ENCODE data around the gene CDYL.
"Not testable (repeated sequence)": the region's sequence is repeated elsewhere in the genome, so short reads cannot be mapped to it uniquely, and the experiment has no call there.

The CDYL gene

GRCh38 chr6:4848382-4849068 is 72.3 kb downstream of the CDYL start:
- no peak for DNase-seq

DNA sequence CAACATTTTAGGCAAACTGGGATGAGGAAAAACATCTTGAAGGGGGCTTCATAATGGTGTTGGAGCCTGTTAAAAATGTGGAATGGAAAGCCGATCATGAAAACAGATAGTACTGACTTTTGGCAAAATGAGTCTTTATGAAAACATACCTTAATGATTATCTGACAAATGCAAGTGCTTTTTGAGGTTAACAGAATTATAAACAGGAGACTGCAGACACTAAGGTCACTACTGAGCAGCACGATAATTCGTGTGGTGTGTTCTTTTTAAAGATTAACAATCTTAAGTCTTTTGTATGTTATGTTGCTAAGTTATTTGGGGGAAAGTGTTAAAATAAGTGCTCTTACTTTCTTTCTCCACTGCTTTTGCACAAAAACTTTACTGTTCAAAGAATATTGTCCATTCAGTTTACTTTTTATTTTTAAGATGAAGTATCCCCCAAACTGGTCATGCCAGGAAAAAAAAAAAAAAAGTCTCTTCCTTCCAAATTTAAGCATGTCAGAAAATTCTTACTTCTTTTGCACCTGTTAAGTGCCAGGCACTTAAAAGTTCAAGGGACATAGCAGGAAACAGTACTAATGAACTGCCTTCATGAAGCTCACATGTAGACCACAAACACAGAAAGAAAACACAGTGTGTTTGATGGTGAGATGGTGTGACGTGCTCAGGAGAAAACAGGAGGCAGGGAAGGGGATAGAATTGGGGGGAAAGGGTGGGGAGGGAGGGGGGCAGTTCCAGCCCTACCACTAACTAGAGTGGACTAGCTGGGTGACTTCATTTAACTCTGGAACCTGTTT is 73.2 kb downstream of the CDYL start:
- DNase-seq: no peak

GRCh38 chr6:4851035-4851434 is 74.8 kb downstream of the CDYL start:
- no peak for DNase-seq

DNA sequence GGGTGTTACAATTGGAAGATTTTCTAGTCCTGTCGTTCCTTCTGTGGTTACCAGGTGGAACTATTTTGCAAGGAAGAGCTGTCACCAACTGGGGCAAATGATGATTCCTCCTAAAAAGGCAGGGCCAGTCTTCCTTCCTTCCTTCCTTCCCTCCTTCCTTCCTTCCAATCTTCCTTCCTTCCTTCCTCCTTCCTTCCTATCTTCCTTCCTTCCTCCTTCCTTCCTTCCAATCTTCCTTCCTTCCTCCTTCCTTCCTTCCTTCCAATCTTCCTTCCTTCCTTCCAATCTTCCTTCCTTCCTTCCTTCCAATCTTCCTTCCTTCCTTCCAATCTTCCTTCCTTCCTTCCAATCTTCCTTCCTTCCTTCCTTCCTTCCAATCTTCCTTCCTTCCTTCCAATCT is 76.0 kb downstream of the CDYL start:
- DNase-seq: not testable (repeated sequence)

GRCh38 chr6:4852938-4853337 is 76.7 kb downstream of the CDYL start:
- DNase-seq: no peak

- no peak for DNase-seq
Measured at GRCh38 chr6:4853349-4853748, 77.1 kb downstream of the CDYL start.

DNA sequence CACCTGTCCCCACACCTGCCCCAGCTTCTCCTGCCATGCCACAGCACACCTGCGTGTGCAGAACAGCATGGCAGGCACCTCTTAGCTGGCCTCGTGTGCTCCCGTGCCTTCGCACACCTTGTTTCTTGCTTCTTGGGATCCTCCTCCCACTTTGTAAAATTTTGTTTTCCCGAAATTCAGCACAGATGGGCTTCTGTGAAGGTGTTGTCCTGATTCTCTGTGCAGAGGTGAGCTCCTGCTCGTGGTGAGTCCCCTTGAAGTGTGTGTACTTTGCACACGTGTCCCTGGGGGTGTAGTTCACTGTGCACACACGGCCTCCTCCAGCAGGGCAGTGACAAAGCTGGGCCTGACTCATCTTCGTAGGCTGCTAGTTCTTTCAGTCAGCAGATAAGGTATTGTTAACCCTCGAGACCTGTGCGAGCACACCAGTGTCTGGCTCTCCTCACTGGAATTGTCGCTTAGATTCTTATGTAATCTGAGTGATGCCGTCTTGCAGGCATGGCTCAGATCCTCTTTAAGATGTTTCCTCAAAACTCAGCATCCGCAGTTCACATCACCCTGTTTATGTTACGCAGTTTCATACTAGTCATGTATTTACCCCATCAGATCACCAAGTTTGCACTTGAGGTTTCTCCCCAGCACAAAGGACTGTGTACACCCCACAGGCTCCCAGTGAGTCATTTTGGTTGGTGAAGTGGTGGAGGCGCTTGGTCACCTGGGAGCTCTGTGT is 77.7 kb downstream of the CDYL start:
- DNase-seq: no peak

DNA sequence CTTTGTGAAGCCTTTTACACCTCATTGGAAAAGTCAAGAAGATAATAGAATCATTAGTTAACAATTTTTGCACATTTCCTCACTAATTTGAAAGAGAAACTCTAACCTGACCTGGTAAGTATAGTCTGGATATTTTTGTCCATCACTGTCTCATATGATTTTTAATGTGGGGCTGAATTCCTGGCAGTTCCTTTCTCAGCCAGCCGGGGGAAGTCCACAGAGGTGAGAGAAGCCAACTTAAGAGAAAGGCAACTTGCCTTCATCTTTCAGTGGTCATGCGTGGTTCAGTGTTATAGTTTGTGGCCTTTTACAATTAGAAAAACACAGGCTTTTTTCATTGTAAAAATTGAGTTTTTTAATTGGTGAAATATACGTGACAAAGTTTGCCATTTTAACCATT is 80.6 kb downstream of the CDYL start:
- no peak for DNase-seq

DNA sequence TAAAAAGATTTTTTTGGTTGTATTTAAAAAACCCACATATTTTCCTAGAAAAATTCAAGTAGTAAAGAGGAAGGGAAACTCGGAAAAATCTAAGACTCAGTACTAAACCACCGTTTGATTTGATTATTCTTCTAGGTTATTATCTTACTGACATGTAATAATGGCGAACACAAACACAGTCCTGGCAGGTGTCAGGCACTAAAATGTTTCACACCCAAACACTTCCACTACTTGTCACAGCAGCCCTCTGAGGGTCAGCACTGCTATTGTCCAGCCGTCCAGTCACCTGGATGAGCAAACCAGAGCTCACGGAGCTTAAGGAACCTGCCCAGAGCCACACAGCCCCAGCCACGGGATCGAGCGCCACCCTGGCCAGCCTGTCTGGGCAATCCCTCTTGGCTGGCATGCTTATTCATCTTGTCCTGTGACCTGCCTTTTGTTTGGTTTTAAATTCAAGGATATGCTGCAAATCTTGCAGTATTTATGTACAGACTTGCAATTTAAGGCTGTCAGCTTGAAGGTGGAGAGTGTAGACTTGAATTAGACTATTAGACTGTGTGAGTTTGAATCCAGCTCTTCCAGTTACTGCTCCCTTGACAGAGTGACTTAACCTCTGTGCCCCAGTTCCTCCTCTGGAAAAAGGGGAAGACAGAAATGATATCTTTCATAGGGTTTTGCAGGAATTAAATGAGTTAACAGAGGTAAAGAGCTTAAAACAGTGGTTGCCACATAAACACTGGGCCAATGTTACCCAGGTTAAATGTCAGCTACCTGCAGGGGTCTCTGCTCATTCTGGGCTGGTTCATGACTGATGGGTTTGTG is 82.2 kb downstream of the CDYL start:
- no peak for DNase-seq

GRCh38 chr6:4860387-4860786 is 84.2 kb downstream of the CDYL start:
- no peak for DNase-seq

DNA sequence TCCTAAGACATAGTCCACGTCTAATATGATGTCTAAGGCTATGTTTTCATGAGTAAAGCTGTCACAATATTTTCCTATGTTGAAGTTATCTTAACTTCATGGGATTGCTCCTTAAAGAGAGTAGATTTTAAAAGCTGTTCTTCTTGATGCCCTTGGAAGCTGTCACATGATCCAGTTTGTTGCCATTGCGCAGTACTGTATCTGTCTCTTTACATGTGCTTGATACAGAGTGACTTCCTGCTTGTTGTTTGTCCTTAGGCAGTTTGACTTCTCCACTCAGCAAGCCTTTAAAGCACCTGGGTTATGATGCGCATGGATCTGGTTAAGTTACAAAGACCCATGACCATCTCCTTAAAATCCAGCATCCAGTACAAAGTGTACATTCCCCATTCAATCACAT is 85.4 kb downstream of the CDYL start:
- DNase-seq: no peak

- DNase-seq: no peak
Measured at GRCh38 chr6:4864519-4864918, 88.3 kb downstream of the CDYL start.

DNA sequence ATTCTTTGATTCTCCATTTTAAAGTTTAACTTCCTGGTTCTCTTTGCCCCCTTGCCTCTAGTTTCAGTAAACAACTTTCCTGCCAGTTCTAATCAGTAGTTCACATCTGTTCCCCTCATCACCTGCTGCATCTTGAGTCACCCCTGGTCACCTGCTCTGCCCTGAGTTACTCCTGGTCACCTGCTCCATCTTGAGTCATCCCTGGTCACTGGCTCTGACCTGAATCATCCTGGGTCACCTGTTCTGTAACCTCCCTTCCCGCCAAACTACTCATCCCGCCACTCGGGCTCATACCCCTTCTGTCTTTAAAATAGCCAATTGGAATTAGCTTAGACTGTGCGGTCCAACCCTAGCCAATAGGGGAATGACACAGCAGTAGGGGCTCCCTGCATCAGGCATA is 88.8 kb downstream of the CDYL start:
- not testable (repeated sequence) for DNase-seq

DNA sequence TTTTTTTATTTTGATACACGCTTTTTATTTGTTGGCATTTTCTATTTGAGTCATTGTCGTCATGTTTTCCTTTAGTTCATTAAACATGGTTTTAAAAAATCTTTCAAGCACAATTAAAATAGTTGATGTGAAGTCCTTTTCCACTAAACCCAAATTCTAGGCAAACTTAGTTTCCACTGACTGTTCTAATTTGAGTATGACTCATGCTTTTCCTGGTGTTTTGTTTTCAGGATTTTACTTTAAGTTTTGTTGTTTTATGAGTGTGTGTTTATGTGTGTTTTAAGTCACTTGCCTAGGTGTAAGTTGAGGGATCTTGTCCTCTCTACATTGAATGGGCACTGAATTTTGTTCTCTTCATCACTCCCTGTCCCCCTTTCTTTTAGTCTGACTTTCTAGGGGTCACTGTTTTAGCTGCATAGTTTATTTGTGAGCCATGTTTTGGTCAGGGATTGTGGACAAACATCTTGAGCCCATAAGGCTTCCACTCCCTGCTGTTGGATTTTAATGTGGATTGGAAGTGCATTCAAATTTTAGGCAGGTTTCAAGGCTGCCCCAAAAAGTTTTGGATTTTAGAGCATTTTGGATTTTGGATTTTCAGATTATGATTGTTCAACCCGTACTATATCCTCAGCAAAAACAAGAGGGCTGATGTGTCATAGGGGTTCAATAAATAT is 94.8 kb downstream of the CDYL start:
- no peak for DNase-seq

DNA sequence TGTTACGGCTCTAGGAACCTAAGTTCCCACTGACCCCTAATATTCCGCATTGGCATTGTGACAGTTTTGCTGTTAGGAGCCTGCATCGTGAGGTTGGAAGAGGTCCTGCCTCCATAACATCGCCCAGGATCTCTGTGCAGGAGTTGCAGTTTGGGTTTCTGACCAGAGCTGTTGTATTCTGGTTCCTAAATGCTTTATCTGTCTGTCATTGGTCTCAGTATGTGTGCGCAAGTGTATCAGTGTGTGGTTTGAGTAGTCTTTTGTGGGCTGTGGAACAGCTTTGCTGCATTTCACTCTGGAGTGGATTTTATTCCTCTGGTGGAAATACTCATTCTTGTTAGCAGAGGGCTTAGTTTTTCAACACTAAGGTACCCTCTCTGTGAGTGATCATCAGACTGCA is 95.6 kb downstream of the CDYL start:
- no peak for DNase-seq

DNA sequence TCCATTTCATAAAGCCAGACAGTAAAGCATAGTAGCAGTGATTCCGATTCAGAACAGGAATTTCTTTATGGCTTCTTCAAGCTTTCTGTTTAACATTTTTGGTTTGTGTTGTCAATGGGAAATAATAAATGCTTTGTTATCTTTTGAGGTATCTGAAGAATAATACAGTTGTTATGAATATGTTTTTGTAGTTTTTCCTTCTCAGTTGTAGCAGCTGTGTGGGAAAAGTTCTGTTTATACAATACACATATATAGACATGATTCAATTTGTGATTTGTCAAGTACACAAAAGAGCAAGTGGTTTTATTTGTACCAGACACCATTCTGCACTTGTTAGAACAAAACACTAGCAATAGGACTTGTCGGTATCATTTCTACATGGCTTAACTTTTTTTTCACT is 96.6 kb downstream of the CDYL start:
- no peak for DNase-seq

DNA sequence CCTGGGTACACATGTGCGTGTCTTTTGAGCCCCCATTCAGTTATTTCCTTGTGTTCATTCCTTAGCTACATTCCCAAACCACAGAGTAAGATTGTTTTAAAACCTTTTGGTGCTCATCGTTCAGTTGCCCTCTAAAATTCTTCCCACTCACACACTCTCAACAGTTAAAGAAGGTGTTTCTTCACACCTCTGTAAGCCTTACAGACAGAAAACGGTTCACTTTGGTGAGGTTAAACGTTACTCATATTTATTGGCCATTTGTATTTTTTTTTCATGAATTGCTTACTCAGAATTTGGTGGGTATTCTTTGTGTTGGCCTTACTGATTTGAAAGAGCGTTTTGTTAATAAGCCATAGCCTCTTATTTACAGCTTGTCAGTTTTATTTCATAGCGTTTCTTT is 97.7 kb downstream of the CDYL start:
- DNase-seq: no peak

- no peak for DNase-seq
Measured at GRCh38 chr6:4879741-4880275, 103.6 kb downstream of the CDYL start.

DNA sequence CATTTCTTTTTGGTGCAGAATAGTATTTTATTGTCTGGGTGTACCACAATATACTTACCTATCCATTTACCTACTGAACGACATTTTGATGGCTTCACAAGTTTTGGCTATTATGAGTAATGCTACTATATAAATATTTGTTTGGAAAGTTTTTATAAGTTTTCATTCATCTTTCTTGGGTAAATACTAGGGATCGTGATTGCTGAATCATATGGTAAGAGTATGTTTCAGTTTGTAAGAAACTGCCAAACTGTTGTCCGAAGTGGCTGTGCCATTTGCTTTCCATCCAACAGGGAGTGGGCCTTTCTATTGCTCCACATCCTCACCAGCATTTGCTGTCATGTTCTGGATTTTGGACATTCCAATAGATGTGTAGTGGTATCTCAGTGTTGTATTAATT is 104.2 kb downstream of the CDYL start:
- DNase-seq: no peak

DNA sequence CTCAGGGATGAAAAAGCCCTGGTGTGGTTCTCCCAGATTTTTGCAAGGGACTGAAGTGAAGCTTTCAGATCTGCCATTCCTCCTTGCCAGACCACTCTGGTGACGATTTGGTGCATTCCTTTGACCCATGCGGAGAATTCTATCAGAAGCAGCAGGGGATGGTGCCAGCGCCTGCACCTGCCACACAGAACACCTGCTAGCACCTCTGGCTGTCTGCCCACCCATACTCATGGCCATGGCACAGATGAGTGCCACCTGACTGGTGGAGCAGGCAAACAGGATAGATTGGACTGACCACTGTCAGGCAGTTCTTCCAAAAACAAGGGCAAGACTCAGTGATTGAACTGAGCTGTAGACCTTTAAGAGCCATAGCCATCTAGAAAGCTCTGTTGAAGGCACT is 107.1 kb downstream of the CDYL start:
- no peak for DNase-seq

DNA sequence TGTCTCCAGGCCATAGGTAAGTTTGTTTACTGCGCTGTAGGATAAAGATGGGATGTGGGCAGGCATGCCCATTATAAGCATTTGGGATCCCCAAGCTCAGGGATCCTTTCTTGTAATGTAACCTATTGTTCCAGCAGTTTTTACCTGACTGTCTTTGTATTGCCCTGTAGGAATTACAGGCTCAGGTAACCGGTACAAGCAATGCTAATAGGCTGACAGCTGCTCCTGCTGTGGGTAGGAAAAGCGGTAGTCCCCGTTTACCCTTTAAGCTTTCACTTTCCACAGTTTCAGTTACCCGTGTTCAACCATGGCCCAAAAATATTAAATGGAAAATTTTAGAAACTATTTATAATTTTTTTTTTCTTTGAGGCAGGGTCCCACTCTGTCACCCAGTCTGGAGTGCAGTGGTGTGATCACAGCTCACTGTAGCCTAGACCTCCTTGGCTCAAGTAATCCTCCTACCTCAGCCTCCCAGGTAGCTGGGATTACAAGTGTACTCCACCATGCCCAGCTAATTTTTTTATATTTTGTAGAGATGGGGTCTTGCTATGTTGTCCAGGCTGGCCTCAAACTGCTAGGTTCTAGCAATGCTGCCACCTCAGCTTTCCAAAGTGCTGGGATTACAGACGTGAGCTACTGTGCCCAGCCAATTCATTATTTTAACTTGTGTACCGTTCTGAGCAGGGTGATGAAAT is 108.6 kb downstream of the CDYL start:
- no peak for DNase-seq
